Glomerular endothelial cell (primary cell): Measurements from ENCODE around the gene MT1B. TPM values are rescaled to one million over a fixed set of nuclear protein-coding genes. Genes with fewer than 3 reads are reported as not detected.
"Not testable (repeated sequence)": the region's sequence is repeated elsewhere in the genome, so short reads cannot be mapped to it uniquely, and the experiment has no call there.

ENCODE experiments used
- DNase-seq: peaks from one replicate; pipeline ENCODE4 v3.0.0-alpha.2; 2011; ENCODE audit warnings: low read depth, low spot score; ENCODE audit errors: extremely low read depth
- total RNA-seq: library from RNA; depleted of rRNA; stranded (reverse); fragments of >200 nt; gene quantifications from 2 replicates; pipeline ENCODE4 v1.2.3, GENCODE V29; 2015

MT1B gene
- total RNA-seq, 1 donor from 2014 or later, result not detected

DNA sequence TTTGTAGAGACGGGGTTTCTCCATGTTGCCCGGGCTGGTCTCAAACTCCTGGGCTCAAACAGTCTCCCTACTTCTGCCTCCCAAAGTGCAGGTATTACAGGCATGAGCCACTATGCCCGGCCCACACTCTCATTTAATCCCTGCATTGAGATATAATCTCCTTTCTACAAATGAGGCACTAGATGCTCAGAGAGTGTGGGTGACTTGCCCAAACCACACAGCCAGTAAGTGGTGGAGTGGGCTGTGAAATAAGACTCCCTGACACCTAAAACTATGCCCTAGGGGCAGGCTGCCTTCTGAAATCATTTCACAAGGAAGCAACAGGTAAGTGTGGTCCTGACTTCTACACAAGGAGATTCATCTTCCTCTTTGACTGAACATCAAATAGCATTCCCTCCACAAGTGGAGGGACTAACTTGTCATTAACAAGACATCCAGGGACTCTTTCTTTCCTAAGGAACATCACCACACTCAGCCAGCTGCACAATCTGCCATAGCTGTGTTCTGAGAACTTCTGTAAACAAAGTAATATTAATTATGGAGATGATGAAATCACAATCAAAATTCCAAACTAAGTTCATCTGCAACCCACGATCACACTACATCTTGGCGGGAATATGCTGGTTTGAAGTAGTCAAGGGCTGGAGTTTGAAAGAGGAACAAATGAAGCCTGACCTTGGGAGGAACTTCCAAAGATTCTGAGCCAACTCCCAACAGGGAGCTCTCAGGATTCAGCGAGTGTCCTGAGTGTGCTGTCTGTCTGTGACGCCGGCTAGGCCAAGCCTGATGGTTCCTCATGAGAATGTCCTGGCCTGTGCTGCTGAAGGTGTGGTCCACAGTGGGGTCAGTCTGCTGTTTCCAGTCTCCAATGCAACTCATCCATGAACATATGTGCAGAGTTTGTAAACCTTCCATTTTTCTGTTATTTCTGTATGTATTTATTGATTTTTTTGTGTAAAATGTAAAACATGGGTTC is 13.9 kb downstream of the MT1B start:
- not testable (repeated sequence) for DNase-seq

GRCh38 chr16:56667581-56668571 is 16.2 kb downstream of the MT1B start, which contains the start of gene MT1G:
Gene MT1G, minus strand, starts transcription at chr16:56668065. Its CDS starts 72 bp downstream, at chr16:56667993.
- DNase-seq, result no peak

DNA sequence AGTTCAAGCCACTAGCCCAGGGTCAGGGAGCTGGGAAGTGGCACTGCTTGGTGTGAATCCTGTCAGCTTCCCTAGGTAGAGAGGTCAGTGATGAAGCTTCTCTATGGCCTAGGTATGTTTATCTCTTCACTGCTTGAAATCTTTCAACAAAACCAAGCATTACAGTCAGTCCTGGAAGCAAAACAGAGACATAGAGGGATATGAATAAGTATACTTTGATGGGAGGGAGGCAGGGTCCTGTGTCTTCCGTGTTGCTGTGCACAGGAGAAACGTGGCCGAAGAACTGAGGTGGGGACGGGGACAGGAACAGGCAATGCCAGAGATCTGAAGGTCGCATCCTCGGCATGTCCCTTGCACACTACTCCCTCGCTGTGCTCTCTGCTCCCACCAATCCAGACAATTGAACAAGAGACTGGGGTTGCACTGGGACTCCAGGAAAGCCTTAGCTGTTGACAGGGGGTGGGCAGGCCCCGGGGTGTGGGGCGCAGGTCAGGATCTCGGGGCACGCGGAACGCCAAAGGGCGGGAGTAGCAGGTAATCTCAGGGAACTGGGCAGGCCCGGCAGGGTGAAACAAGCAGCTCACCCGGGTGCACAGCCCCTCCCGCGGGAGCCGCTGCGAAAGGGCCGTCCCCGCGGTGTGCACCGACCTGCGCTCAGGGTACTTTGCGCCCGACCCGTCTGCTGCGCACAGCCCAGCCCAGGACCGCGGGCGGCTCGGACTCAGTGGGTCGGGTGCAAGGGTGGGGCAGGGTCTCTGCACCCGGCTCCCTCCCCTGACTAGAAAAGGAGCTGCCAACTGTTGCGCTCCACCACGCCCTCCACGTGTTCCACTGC is 17.5 kb downstream of the MT1B start, which contains the start of gene MT1H:
Gene MT1H, plus strand, starts transcription at position 810 of the 835 bp plus-strand sequence. CDS start 71 bp downstream, outside the sequence.
- no peak for DNase-seq

DNA sequence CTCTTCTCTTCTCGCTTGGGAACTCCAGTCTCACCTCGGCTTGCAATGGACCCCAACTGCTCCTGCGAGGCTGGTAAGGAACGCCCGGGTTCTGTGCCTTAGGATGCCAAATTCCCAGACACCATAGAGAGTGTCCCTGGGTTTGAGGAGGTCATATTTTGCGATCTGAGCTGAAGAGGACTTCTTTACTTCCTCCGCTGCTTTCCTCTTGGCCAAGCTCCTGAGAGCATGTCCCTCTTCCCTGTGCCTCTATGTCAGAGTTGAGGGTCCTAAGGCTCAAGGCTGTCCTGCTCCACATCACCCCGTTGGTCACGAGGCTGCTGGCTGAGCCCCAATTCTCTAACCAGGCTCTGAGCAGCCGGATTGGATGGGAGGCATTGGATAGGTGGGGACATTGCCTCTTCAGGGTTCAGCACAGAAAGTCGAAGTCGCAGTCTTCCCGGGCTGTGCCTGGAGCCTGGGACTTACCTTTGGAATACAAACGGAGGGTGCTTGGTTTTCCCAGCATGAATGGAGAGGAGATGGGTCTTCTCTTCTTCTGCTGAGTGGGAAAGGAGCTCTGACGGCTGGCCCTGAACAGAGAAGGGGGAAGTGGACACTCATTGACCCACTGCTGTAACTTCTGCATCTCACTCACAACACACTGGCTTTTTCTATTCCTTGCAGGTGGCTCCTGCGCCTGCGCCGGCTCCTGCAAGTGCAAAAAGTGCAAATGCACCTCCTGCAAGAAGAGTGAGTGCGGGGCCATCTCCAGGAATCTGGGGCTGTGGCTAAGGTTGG is 18.3 kb downstream of the MT1B start:
- no peak for DNase-seq

- DNase-seq, result no peak
Measured at GRCh38 chr16:56670620-56670934, 18.9 kb downstream of the MT1B start.

GRCh38 chr16:56671691-56672090 is 20.0 kb downstream of the MT1B start:
- not testable (repeated sequence) for DNase-seq

- DNase-seq, result not testable (repeated sequence)
Measured at GRCh38 chr16:56672171-56672570, 20.5 kb downstream of the MT1B start.

GRCh38 chr16:56672761-56673536 is 21.3 kb downstream of the MT1B start:
- DNase-seq, result no peak

GRCh38 chr16:56673921-56674320 is 22.2 kb downstream of the MT1B start:
- no peak for DNase-seq

- DNase-seq, result not testable (repeated sequence)
Measured at GRCh38 chr16:56674570-56674969, 22.9 kb downstream of the MT1B start.

GRCh38 chr16:56675685-56676210 is 24.1 kb downstream of the MT1B start:
- DNase-seq, result no peak

GRCh38 chr16:56677474-56677873 is 25.8 kb downstream of the MT1B start:
- no peak for DNase-seq

- DNase-seq, result no peak
Measured at GRCh38 chr16:56679078-56679730, 27.5 kb downstream of the MT1B start.

DNA sequence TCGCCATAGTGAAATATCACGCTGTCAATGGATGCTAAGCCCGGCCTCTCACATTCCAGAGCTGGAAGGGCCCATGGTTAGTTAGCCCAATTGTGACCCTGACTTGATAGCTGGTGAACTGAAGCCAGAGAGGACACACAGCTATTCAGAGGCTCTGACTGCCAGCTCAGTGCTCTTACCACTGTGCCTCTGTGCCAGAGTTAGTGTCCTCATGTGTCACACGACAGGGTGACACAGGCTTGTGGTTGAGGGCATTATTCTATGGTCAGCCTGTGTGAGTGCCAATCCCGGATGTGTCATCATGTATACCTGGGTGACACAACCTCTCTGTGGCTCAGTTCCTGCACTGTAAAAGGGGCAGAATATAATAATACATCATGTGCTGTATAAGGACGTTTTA is 28.1 kb downstream of the MT1B start:
- no peak for DNase-seq

DNA sequence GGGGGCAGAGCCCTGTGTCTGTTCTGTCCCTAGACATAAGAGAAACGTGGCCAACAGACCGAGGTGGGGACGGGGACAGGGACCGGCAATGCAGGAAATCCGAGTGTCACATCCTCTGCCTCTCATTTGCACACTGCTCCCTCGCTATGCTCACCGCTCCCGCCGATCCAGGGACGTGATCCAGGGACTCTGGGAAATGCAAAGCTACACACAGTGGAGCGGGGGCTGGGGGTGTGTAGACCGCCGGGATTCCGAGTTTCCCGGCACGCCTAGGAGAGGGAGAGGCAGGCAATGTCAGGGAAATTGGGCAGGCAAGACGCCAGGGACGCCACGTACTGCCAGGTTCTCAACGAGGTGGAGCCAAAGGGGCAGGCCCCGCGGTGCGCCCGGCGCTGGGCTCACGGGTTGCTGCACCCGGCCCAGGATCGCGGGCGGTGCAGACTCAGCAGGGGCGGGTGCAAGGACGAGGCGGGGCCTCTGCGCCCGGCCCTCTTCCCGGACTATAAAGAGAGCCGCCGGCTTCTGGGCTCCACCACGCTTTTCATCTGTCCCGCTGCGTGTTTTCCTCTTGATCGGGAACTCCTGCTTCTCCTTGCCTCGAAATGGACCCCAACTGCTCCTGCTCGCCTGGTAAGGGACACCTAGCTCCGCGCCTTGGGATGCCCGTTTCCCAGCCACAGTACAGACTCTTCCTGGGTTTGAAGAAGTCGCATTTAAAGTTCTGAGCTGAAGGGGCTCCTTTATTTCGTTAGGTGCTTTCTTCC is 30.4 kb downstream of the MT1B start, which contains the start of gene MT1X:
Gene MT1X, plus strand, starts transcription at position 532 of the 764 bp plus-strand sequence. Its CDS starts 71 bp downstream, at position 603.
- no peak for DNase-seq

DNA sequence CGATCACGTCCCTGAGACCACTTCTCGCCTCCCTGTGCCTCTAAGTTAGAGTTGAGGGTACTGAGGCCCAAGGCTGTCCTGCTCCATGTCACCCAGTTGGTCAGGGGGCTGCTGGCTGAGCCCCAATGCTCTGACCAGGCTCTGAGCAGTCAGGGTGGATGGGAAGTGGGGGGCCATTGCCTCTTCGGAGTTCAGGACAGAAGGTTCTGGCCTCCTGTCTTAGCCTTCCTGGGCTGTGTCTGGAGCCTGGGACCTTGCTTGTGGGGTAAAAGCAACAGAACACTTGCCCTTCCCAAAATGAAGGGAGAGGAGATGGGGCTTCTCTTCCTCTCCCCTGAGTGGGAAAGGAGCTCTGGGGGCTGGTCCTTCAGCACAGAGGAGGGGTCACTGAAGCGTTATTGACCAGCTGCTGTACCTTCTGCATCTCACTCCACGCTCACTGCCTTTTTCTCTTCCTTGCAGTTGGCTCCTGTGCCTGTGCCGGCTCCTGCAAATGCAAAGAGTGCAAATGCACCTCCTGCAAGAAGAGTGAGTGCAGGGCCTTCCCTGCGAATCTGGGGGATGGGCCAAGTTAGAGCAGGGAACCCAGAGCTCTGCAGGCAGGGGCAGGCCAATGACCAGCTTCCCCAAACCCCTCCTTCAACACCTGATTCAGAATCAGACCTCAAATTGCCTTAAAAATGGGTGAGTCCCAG is 31.2 kb downstream of the MT1B start:
- no peak for DNase-seq
